GM23338 (cell line): Measurements from ENCODE around the gene PLXNA2. TPM values are rescaled to one million over a fixed set of nuclear protein-coding genes. Genes with fewer than 3 reads are reported as not detected.

ENCODE experiments used
- ATAC-seq: fragments of 200-7000 bp; cut with Tn5 transposase; 3 replicates; pipeline ENCODE4 v1.9.1; 2020
- DNase-seq: peaks from one replicate; pipeline ENCODE4 v3.0.0-alpha.2; 2015; ENCODE audit warnings: low spot score
- H2AFZ ChIP-seq: fragments of 200-600 bp; sonication (generic); 2 replicates; pipeline ENCODE4 v1.8.0; 2016; ENCODE audit warnings: antibody characterized with exemption, mild to moderate bottlenecking, moderate library complexity
- H3F3A ChIP-seq: fragments of 200-600 bp; sonication (generic); replicated peaks from 2 replicates; pipeline ENCODE4 v1.8.0; 2017; ENCODE audit warnings: antibody characterized with exemption, mixed run types, low read depth
- H3K27ac ChIP-seq: fragments of 200-600 bp; sonication (generic); 2 replicates; pipeline ENCODE4 v1.6.1; 2016; ENCODE audit warnings: low read depth
- H3K27me3 ChIP-seq: fragments of 200-600 bp; sonication (generic); 2 replicates; pipeline ENCODE4 v1.8.0; 2016; ENCODE audit warnings: mild to moderate bottlenecking, mixed run types, moderate library complexity; ENCODE audit not compliant: insufficient read depth
- H3K36me3 ChIP-seq: fragments of 200-600 bp; sonication (generic); 2 replicates; pipeline ENCODE4 v1.8.0; 2016; ENCODE audit warnings: mild to moderate bottlenecking; ENCODE audit not compliant: insufficient read depth
- H3K4me1 ChIP-seq: fragments of 200-600 bp; sonication (generic); 2 replicates; pipeline ENCODE4 v1.8.0; 2016; ENCODE audit warnings: mild to moderate bottlenecking, moderate library complexity; ENCODE audit not compliant: insufficient read depth
- H3K4me2 ChIP-seq: fragments of 200-600 bp; sonication (generic); 2 replicates; pipeline ENCODE4 v1.7.1; 2017; ENCODE audit warnings: mixed run types
- H3K4me3 ChIP-seq: fragments of 200-600 bp; sonication (generic); 2 replicates; pipeline ENCODE4 v1.6.1; 2016; ENCODE audit warnings: mixed run types
- H3K79me2 ChIP-seq: fragments of 200-600 bp; sonication (generic); replicated peaks from 2 replicates; pipeline ENCODE4 v1.8.0; 2017; ENCODE audit warnings: mild to moderate bottlenecking; ENCODE audit not compliant: insufficient read depth
- H3K9me2 ChIP-seq: fragments of 200-600 bp; sonication (generic); 2 replicates; pipeline ENCODE4 v1.8.0; 2017; ENCODE audit not compliant: insufficient read depth
- H4K20me1 ChIP-seq: fragments of 200-600 bp; sonication (generic); replicated peaks from 2 replicates; pipeline ENCODE4 v1.8.0; 2017; ENCODE audit warnings: mild to moderate bottlenecking; ENCODE audit not compliant: insufficient read depth
- H3K27ac Mint-ChIP-seq: 2 replicates; pipeline ENCODE4 v1.8.0; 2020; ENCODE audit warnings: inconsistent platforms, mild to moderate bottlenecking, moderate library complexity, mixed read lengths
- H3K27me3 Mint-ChIP-seq: 3 replicates; pipeline ENCODE4 v1.8.0; 2022; ENCODE audit warnings: low read depth, mild to moderate bottlenecking, moderate library complexity, mixed read lengths, inconsistent platforms; ENCODE audit not compliant: insufficient read depth, poor library complexity
- H3K36me3 Mint-ChIP-seq: 3 replicates; pipeline ENCODE4 v1.8.0; 2021; ENCODE audit warnings: low read depth, mild to moderate bottlenecking, inconsistent platforms, moderate library complexity, mixed read lengths
- H3K4me1 Mint-ChIP-seq: 3 replicates; pipeline ENCODE4 v1.8.0; 2020; ENCODE audit warnings: mild to moderate bottlenecking, inconsistent platforms, mixed read lengths
- H3K4me3 Mint-ChIP-seq: 3 replicates; pipeline ENCODE4 v1.8.0; 2021; ENCODE audit warnings: moderate library complexity, mild to moderate bottlenecking, inconsistent platforms, mixed read lengths
- H3K9me3 Mint-ChIP-seq: 3 replicates; pipeline ENCODE4 v1.8.0; 2020; ENCODE audit warnings: moderate library complexity, mild to moderate bottlenecking, inconsistent platforms, mixed read lengths
- CREB1 ChIP-seq: fragments of 250-450 bp; sonication (Bioruptor Pico); IDR thresholded peaks from 2 replicates; pipeline ENCODE4 v1.5.0; 2020; ENCODE audit warnings: low read depth, mild to moderate bottlenecking, moderate library complexity
- ETS1 ChIP-seq: IDR thresholded peaks from 2 replicates; pipeline ENCODE4 v1.6.1; 2016; ENCODE audit warnings: antibody characterized with exemption
- EZH2 ChIP-seq: fragments of 200-600 bp; sonication (generic); IDR thresholded peaks from one replicate; pipeline ENCODE4 v1.8.0; 2017; ENCODE audit warnings: antibody characterized with exemption, mild to moderate bottlenecking, low read depth; ENCODE audit not compliant: unreplicated experiment
- EZH2phosphoT487 ChIP-seq: fragments of 200-600 bp; sonication (generic); IDR thresholded peaks from one replicate; pipeline ENCODE4 v1.8.1; 2018; ENCODE audit warnings: antibody characterized with exemption; ENCODE audit not compliant: unreplicated experiment
- JUNB ChIP-seq: IDR thresholded peaks from one replicate; pipeline ENCODE4 v1.6.1; 2016; ENCODE audit warnings: antibody characterized with exemption; ENCODE audit not compliant: unreplicated experiment
- NANOG ChIP-seq: IDR thresholded peaks from 2 replicates; pipeline ENCODE4 v1.6.1; 2016; ENCODE audit warnings: antibody characterized with exemption, borderline replicate concordance
- REST ChIP-seq: IDR thresholded peaks from one replicate; pipeline ENCODE4 v1.6.1; 2018; ENCODE audit warnings: antibody characterized with exemption; ENCODE audit not compliant: unreplicated experiment
- STAT1 ChIP-seq: IDR thresholded peaks from one replicate; pipeline ENCODE4 v1.6.1; 2016; ENCODE audit warnings: antibody characterized with exemption; ENCODE audit not compliant: unreplicated experiment
- polyA plus RNA-seq: library from polyadenylated mRNA; unstranded; fragments of >200 nt; fragmentation: Nextera tagmentation; extraction: Ambion mirVana; gene quantifications from 2 replicates; pipeline ENCODE4 v1.2.1, GENCODE V29; 2016
- total RNA-seq: library from RNA; depleted of rRNA; stranded (reverse); fragments of >200 nt; shearing (Covaris generic); gene quantifications from 2 replicates; pipeline ENCODE4 v1.2.3, GENCODE V29; 2014

The PLXNA2 gene
- total and polyA plus RNA-seq, 2 experiments from 2014 or later, result 0.40 to 1.8 TPM

- H3K27ac Mint-ChIP-seq, result no peak overlapping the region
- Histone ChIP-seq H3K4me1 (no peaks in the 10 kb centered on the region), H3K4me3 (no peak overlapping the region), H3K4me2 (no peak overlapping the region), H3K27me3 (no peaks in the 10 kb centered on the region), H3K9me2 (0 out of 2 replicates have a peak, but pooled peaks cover 6% of the 10 kb centered on the region), H3K27ac (no peak overlapping the region), H3F3A (no peaks in the 10 kb centered on the region), H2AFZ (no peak overlapping the region), H3K36me3 (no peaks in the 10 kb centered on the region), H4K20me1 (no peaks in the 10 kb centered on the region), H3K79me2 (no peaks in the 10 kb centered on the region)
- no peaks in the 10 kb centered on the region for H3K9me3 Mint-ChIP-seq
- ATAC-seq (no peak), DNase-seq (no peak)
- H3K36me3 Mint-ChIP-seq, result no peaks in the 10 kb centered on the region
- TF ChIP-seq EZH2phosphoT487 (no peak), EZH2 (no peak), ETS1 (no peak), JUNB (no peak), STAT1 (no peak), REST (no peak)
- H3K4me1 Mint-ChIP-seq, result peaks cover 16% of the 10 kb centered on the region
- peaks cover 2% of the 10 kb centered on the region for H3K27me3 Mint-ChIP-seq
- no peak overlapping the region for H3K4me3 Mint-ChIP-seq
These were observed 34.9 kb downstream of the PLXNA2 start for GRCh38 chr1:208209286-208209685.

- no peak overlapping the region for H3K4me2 ChIP-seq
- ATAC-seq (no peak), DNase-seq (no peak)
- H3K9me2 ChIP-seq, result 0 out of 2 replicates have a peak, but pooled peaks cover 6% of the 10 kb centered on the region
- H3K36me3 ChIP-seq, result no peaks in the 10 kb centered on the region
- H3K4me3 ChIP-seq, result no peak overlapping the region
- H3K4me1 ChIP-seq, result no peaks in the 10 kb centered on the region
- TF ChIP-seq CREB1 (CRISPR knock-in tag) (no peak), NANOG (no peak)
- H4K20me1 ChIP-seq, result no peaks in the 10 kb centered on the region
- H3K9me3 Mint-ChIP-seq, result no peaks in the 10 kb centered on the region
- H2AFZ ChIP-seq, result no peak overlapping the region
- H3K27me3 Mint-ChIP-seq, result no peaks in the 10 kb centered on the region
- H3F3A ChIP-seq, result no peaks in the 10 kb centered on the region
- H3K4me3 Mint-ChIP-seq, result no peak overlapping the region
- H3K79me2 ChIP-seq, result no peaks in the 10 kb centered on the region
- no peak overlapping the region for H3K27ac Mint-ChIP-seq
- H3K27ac ChIP-seq, result no peak overlapping the region
- peaks cover 7% of the 10 kb centered on the region for H3K4me1 Mint-ChIP-seq
- H3K27me3 ChIP-seq, result no peaks in the 10 kb centered on the region
- H3K36me3 Mint-ChIP-seq, result no peaks in the 10 kb centered on the region
These were observed 36.1 kb downstream of the PLXNA2 start for GRCh38 chr1:208208132-208208487.
